HepG2 (cell line): Measurements from ENCODE around the gene FLRT2. TPM values are rescaled to one million over a fixed set of nuclear protein-coding genes. Genes with fewer than 3 reads are reported as not detected.

Source experiments
- ATAC-seq: fragments of 200-7000 bp; cut with Tn5 transposase; 3 replicates; pipeline ENCODE4 v1.9.1; 2020; ENCODE audit warnings: mild to moderate bottlenecking, moderate library complexity
- BruUV-seq: library from RNA; stranded (reverse); fragments of 400-500 nt; replicated peaks from 2 replicates; lab custom pipeline; 2021; lab: Mats Ljungman, UMichigan
- CTCF ChIA-PET: fragments of 300-600 bp; formaldehyde crosslinking; extraction: SDS; loops from one replicate; lab custom pipeline; 2021; ENCODE audit warnings: low total read pairs, inconsistent platforms, low intra/inter-chr PET ratio; lab: Yijun Ruan, JAX
- POLR2A ChIA-PET: fragments of 350-600 bp; sonication (Branson Sonifier 250); formaldehyde crosslinking; loops from one replicate; lab custom pipeline; 2020; ENCODE audit warnings: antibody characterized with exemption, inconsistent platforms; lab: Yijun Ruan, JAX
- DNase-seq: peaks from one replicate; pipeline ENCODE4 v3.0.0-alpha.2; 2015; ENCODE audit warnings: low spot score
- FAIRE-seq: peaks from 3 replicates; lab custom pipeline; 2011; peaks lifted over from hg19 to GRCh38; lab: Jason Lieb, UNC
- H2AFZ ChIP-seq: one replicate; pipeline ENCODE4 v1.6.1; 2011; ENCODE audit warnings: low read length, inconsistent platforms
- H3K27ac ChIP-seq: fragments of 300-600 bp; 3 replicates; pipeline ENCODE4 v1.8.0; 2011; ENCODE audit warnings: mixed run types, mild to moderate bottlenecking, mixed read lengths, low read length, inconsistent platforms; ENCODE audit not compliant: insufficient read depth; ENCODE audit errors: extremely low read length
- H3K27me3 ChIP-seq, 2 experiments: fragments of 200-600 bp in 1 of 2; 2 replicates in 1 of 2; 3 replicates in 1 of 2; pipeline versions ENCODE4 v1.6.0 to v1.8.0; 2011; ENCODE audit warnings: low read length in 2 of 2, mild to moderate bottlenecking in 2 of 2, moderate library complexity in 2 of 2, inconsistent platforms in 1 of 2; ENCODE audit not compliant: insufficient read depth in 2 of 2, control insufficient read depth in 1 of 2
- H3K36me3 ChIP-seq, 2 experiments: fragments of 200-600 bp in 1 of 2; replicated peaks in 1 of 2; 2 replicates in 1 of 2; 3 replicates in 1 of 2; pipeline versions ENCODE4 v1.5.1 to v1.8.0; 2011; ENCODE audit warnings: low read length in 2 of 2, inconsistent platforms in 1 of 2; ENCODE audit not compliant: insufficient read depth in 2 of 2, control insufficient read depth in 1 of 2
- H3K4me1 ChIP-seq: 2 replicates; pipeline ENCODE4 v1.5.1; 2012; ENCODE audit warnings: low read length, inconsistent platforms; ENCODE audit not compliant: insufficient read depth
- H3K4me2 ChIP-seq: 2 replicates; pipeline ENCODE4 v1.6.0; 2011; ENCODE audit warnings: low read depth, low read length, inconsistent platforms
- H3K4me3 ChIP-seq, 3 experiments: fragments of 200-600 bp in 1 of 3; sonication (generic), shearing (Covaris generic) in 1 of 3; replicated peaks in 1 of 3; 2 replicates each; pipeline ENCODE4 v1.5.1; 2011 to 2016; ENCODE audit warnings: low read length in 3 of 3, inconsistent platforms in 2 of 3, low read depth in 2 of 3, mild to moderate bottlenecking in 2 of 3, control low read depth in 1 of 3, mixed read lengths in 1 of 3; ENCODE audit not compliant: insufficient read depth in 1 of 3
- H3K79me2 ChIP-seq: one replicate; pipeline ENCODE4 v1.6.1; 2011; ENCODE audit warnings: low read length, inconsistent platforms; ENCODE audit not compliant: insufficient read depth
- H3K9ac ChIP-seq: 2 replicates; pipeline ENCODE4 v1.6.0; 2011; ENCODE audit warnings: mild to moderate bottlenecking, low read depth, low read length, inconsistent platforms; ENCODE audit not compliant: insufficient read depth
- H3K9me3 ChIP-seq: 2 replicates; pipeline ENCODE4 v1.5.1; 2012; ENCODE audit warnings: mild to moderate bottlenecking, low read length
- H4K20me1 ChIP-seq: 2 replicates; pipeline ENCODE4 v1.6.0; 2011; ENCODE audit warnings: inconsistent platforms, mild to moderate bottlenecking, low read length, moderate library complexity; ENCODE audit not compliant: insufficient read depth
- BCL6 ChIP-seq: IDR thresholded peaks from 2 replicates; pipeline ENCODE4 v1.6.1; 2016; ENCODE audit warnings: missing genetic modification reagents, missing compliant biosample characterization
- NFKBIZ ChIP-seq: IDR thresholded peaks from 2 replicates; pipeline ENCODE4 v1.6.1; 2018; ENCODE audit warnings: missing genetic modification reagents, missing compliant biosample characterization
- ZNF607 ChIP-seq: sonication (generic); formaldehyde crosslinking; IDR thresholded peaks from 2 replicates; pipeline ENCODE4 v1.5.1; 2020; ENCODE audit warnings: missing genetic modification reagents, mild to moderate bottlenecking, borderline replicate concordance
- WGBS: methylation state at CpG from one replicate; pipeline ENCODE4 v1.1.6; 2017; ENCODE audit warnings: low lambda C conversion rate; 5-methylcytosine and 5-hydroxymethylcytosine counted together
- in situ Hi-C: cut with HindIII; loops from 2 replicates; pipeline ENCODE4 v1.10.0; 2017; ENCODE audit warnings: low pct_unique_long_range_greater_than_20kb; ENCODE audit not compliant: extremely low pct_ligation_motif_present
- intact Hi-C: fragments of 100-400 bp; cut with micrococcal nuclease; formaldehyde crosslinking; loops from one replicate; pipeline ENCODE4 v1.10.0; 2022; ENCODE audit not compliant: unreplicated experiment
- polyA plus RNA-seq, 8 experiments: library from polyadenylated mRNA; depleted of rRNA in 3 of 8; stranded (reverse) in 7 of 8; unstranded in 1 of 8; fragments of >200 nt; fragmentation: Illumina TruSeq in 4 of 8; extraction: Trizol in 4 of 8; gene quantifications; 2 replicates each; pipeline versions ENCODE4 v1.2.1 to v1.2.3, GENCODE V29; 2011 to 2016; ENCODE audit warnings: low read depth in 4 of 8, missing spikeins in 1 of 8, mixed read lengths in 1 of 8; ENCODE audit not compliant: insufficient read depth in 1 of 8
- total RNA-seq, 5 experiments: library from RNA; depleted of rRNA; stranded (reverse); fragments of >200 nt; fragmentation: Illumina TruSeq; extraction: Trizol; gene quantifications; 2 replicates each; pipeline ENCODE4 v1.2.3, GENCODE V29; 2016; ENCODE audit warnings: low read depth in 1 of 5
- TF ChIP-seq, protein P1 (sequence below): sonication (generic); formaldehyde crosslinking; IDR thresholded peaks from 2 replicates; pipeline ENCODE4 v1.5.0; 2020; ENCODE audit warnings: missing genetic modification reagents
- TF ChIP-seq, protein P2 (sequence below): sonication (generic); formaldehyde crosslinking; IDR thresholded peaks from 2 replicates; pipeline ENCODE4 v1.4.0; 2020; ENCODE audit warnings: mild to moderate bottlenecking, missing genetic modification reagents
- TF ChIP-seq, protein P3 (sequence below): sonication (generic); formaldehyde crosslinking; IDR thresholded peaks from 2 replicates; pipeline ENCODE4 v1.4.0; 2020; ENCODE audit warnings: low read depth, mild to moderate bottlenecking, missing genetic modification reagents

FLRT2 gene
- total and polyA plus RNA-seq, 2 of the 13 experiments (the other 11 are each of a cell fraction or from before 2014, with no cell fraction given), result not detected

DNA sequence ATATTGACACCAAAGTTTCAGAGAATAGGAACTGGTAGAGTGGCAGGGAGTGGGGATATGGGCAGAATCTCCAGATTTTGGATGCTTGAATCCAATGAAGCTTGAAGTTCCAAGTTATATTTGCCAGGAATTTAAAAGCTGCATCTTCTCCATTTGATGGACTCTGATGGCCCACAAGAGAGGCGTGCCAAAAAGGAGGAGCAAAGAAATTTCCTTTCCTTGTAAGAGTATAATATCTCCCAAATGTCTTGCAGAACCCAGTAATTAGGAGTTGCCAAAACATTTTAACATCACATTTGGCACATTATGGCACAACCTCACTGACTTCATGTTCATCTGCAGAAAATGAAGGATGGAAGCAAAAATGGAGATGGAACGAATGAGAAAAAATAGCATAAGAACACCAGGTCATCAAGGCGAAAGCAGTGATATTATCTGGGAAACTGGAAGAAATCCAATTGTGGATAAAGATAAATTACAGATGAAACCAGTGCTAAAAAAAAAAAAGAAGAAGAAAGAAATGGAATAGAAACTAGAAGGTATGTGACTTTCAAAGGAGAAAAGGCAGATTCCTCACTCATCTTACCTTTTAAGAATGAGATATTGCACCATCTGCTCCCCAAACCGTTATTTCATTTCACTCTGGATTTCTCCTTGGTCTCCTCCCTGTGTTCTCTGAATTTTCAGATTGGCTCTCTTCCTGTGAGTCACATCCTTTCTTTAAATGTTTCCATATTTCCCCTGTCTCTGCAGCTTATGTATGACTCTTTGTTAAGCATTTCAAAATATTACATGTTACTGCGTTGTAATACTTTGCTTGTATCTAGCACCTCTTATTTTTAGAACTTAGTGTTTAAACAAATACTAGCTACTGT lies 13.5 kb upstream of the FLRT2 start:
- no TSS peak for BruUV-seq
- no peak for FAIRE-seq
- in situ Hi-C loops, result no loop called here

DNA sequence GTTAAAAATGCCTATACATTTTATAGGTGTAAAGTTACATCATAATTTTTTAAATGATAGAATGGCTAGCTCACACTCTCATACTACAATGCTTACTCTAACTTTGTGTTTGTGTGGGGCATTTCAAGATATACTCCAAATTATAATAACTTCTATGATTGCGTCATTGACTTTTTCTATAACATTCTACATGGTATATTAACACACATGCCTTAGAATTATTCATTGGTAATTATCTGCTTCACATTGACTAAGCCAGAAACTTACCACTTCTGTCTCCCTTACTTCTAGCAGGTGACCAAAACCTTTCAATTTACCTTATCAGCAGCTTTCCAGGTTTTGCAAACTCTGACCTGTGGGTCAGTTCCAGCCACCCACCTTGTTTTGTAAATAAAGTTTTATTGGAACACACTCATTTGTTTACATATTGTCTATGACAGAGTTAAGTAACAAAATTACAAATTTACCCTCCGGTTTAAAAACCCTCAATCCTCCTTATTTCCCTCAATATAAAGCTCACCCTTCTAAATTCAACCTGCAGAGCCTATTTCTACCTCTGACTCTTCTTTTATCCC lies 12.7 kb upstream of the FLRT2 start:
- CTCF ChIA-PET, result no interaction called here
- FAIRE-seq (no peak), DNase-seq (no peak), ATAC-seq (no peak)
- no peak overlapping the region for H2AFZ ChIP-seq
- H4K20me1 ChIP-seq, result no peaks in the 10 kb centered on the region
- intact Hi-C loops, result loop anchor here (5.0 kb wide), 1 partner anchor 45 kb away; no protein-coding TSS in a partner anchor
- no peak overlapping the region for H3K9ac ChIP-seq
- no peaks in the 10 kb centered on the region for H3K79me2 ChIP-seq
- 61% methylated on average over 2 of the region's 2 CpGs for WGBS
- H3K4me3 ChIP-seq, result no peak overlapping the region
- H3K27ac ChIP-seq, result no peak overlapping the region
- in situ Hi-C loops, result no loop called here
- H3K36me3 ChIP-seq, result no peaks in the 10 kb centered on the region
- H3K4me1 ChIP-seq, result peaks cover 30% of the 10 kb centered on the region
- POLR2A ChIA-PET, result no interaction called here
- H3K4me2 ChIP-seq, result no peak overlapping the region
- peaks cover 4% of the 10 kb centered on the region for H3K9me3 ChIP-seq
- BruUV-seq, result no TSS peak
- no peaks in the 10 kb centered on the region for H3K27me3 ChIP-seq
- TF ChIP-seq, protein P1, sequence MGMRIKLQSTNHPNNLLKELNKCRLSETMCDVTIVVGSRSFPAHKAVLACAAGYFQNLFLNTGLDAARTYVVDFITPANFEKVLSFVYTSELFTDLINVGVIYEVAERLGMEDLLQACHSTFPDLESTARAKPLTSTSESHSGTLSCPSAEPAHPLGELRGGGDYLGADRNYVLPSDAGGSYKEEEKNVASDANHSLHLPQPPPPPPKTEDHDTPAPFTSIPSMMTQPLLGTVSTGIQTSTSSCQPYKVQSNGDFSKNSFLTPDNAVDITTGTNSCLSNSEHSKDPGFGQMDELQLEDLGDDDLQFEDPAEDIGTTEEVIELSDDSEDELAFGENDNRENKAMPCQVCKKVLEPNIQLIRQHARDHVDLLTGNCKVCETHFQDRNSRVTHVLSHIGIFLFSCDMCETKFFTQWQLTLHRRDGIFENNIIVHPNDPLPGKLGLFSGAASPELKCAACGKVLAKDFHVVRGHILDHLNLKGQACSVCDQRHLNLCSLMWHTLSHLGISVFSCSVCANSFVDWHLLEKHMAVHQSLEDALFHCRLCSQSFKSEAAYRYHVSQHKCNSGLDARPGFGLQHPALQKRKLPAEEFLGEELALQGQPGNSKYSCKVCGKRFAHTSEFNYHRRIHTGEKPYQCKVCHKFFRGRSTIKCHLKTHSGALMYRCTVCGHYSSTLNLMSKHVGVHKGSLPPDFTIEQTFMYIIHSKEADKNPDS (CRISPR knock-in tag), result no peak
- TF ChIP-seq NFKBIZ (no peak), BCL6 (CRISPR knock-in tag) (peak; percentile 74), ZNF607 (CRISPR knock-in tag) (no peak)

More for the DNA sequence above, 13.5 kb upstream of the FLRT2 start:
- H3K9ac ChIP-seq, result no peak overlapping the region
- no peaks in the 10 kb centered on the region for H4K20me1 ChIP-seq
- peaks cover 29% of the 10 kb centered on the region for H3K4me1 ChIP-seq
- 71% methylated on average over 5 of the region's 5 CpGs for WGBS
- H3K27me3 ChIP-seq, result no peaks in the 10 kb centered on the region
- H3K9me3 ChIP-seq, result peaks cover 4% of the 10 kb centered on the region
- DNase-seq, result no peak
- H3K36me3 ChIP-seq, result no peaks in the 10 kb centered on the region
- H3K79me2 ChIP-seq, result no peaks in the 10 kb centered on the region
- ATAC-seq, result no peak
- intact Hi-C loops, result loop anchor here (5.0 kb wide), 1 partner anchor 44 kb away; no protein-coding TSS in a partner anchor
- no peak overlapping the region for H3K4me3 ChIP-seq
- TF ChIP-seq, protein P2, sequence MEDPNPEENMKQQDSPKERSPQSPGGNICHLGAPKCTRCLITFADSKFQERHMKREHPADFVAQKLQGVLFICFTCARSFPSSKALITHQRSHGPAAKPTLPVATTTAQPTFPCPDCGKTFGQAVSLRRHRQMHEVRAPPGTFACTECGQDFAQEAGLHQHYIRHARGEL (CRISPR knock-in tag), result no peak
- TF ChIP-seq, protein P3, sequence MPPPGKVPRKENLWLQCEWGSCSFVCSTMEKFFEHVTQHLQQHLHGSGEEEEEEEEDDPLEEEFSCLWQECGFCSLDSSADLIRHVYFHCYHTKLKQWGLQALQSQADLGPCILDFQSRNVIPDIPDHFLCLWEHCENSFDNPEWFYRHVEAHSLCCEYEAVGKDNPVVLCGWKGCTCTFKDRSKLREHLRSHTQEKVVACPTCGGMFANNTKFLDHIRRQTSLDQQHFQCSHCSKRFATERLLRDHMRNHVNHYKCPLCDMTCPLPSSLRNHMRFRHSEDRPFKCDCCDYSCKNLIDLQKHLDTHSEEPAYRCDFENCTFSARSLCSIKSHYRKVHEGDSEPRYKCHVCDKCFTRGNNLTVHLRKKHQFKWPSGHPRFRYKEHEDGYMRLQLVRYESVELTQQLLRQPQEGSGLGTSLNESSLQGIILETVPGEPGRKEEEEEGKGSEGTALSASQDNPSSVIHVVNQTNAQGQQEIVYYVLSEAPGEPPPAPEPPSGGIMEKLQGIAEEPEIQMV, result no peak
- CTCF ChIA-PET, result no interaction called here
- POLR2A ChIA-PET, result no interaction called here
- H3K27ac ChIP-seq, result no peak overlapping the region
- H3K4me2 ChIP-seq, result no peak overlapping the region
- no peak overlapping the region for H2AFZ ChIP-seq
